Left lung (tissue), 10 donors: ENCODE measurements around the gene PRPF19. TPM values are rescaled to one million over a fixed set of nuclear protein-coding genes. Genes with fewer than 3 reads are reported as not detected.

ENCODE experiments used
- ATAC-seq: fragments of 200-7000 bp; cut with Tn5 transposase; one replicate; pipeline ENCODE4 v1.9.1; 2020; ENCODE audit warnings: moderate library complexity
- DNase-seq, 4 donors: peaks; one replicate each; pipeline ENCODE4 v3.0.0-alpha.2; 2013 to 2020
- H3K27ac ChIP-seq, 2 donors: fragments of 200-600 bp; sonication (generic) in 1 of 2; one replicate each; pipeline versions ENCODE4 v1.5.0 to v1.8.0; 2020 to 2021
- H3K27me3 ChIP-seq, 2 donors: fragments of 200-600 bp; sonication (generic) in 1 of 2; one replicate each; pipeline versions ENCODE4 v1.5.0 to v1.8.0; 2020 to 2021
- H3K36me3 ChIP-seq, 2 donors: fragments of 200-600 bp; sonication (generic) in 1 of 2; one replicate each; pipeline versions ENCODE4 v1.5.0 to v1.8.0; 2020 to 2021
- H3K4me1 ChIP-seq, 2 donors: fragments of 200-600 bp; one replicate each; pipeline ENCODE4 v1.8.0; 2021
- H3K4me3 ChIP-seq, 2 donors: fragments of 200-600 bp; sonication (generic) in 1 of 2; one replicate each; pipeline versions ENCODE4 v1.5.0 to v1.8.0; 2020 to 2021; ENCODE audit warnings: mild to moderate bottlenecking in 1 of 2
- H3K9me3 ChIP-seq, 2 donors: fragments of 200-600 bp; sonication (generic) in 1 of 2; one replicate each; pipeline versions ENCODE4 v1.5.0 to v1.8.0; 2020 to 2021
- CTCF ChIP-seq, 2 donors: fragments of 200-600 bp; sonication (generic) in 1 of 2; IDR thresholded peaks; one replicate each; pipeline versions ENCODE4 v1.5.0 to v1.8.0; 2021; ENCODE audit warnings: antibody characterized with exemption in 2 of 2
- intact Hi-C, 2 donors: fragments of 100-400 bp; cut with DNase I; formaldehyde crosslinking; loops; one replicate each; pipeline versions ENCODE4 v1.11.2 to v1.14.2; 2022
- polyA plus RNA-seq, 6 donors: library from polyadenylated mRNA; unstranded; fragments of 120-200 nt; gene quantifications; one replicate each; pipeline ENCODE4 v1.2.1, GENCODE V29; 2013; ENCODE audit not compliant: insufficient read length in 6 of 6
- total RNA-seq, 2 donors: library from RNA; stranded (reverse); fragmentation: NEBNext Ultra II Directional; extraction: Animal tissue kit (Norgen Biotek cat#: 25700); gene quantifications; one replicate each; pipeline ENCODE4 v1.2.1, GENCODE V29; 2021
- donor health status: DM: no; HTN: yes; CAD: no.
- donor health status: DM: no; HTN: no; CAD: no.

The PRPF19 gene
- total and polyA plus RNA-seq, 8 donors, result 49.1 to 144 (median 117) TPM

- DNase-seq (no peak), ATAC-seq (no peak)
- no peak overlapping the region for H3K4me3 ChIP-seq
- no peak for TF ChIP-seq CTCF (IDR thresholded peaks at IDR 0.05)
- intact Hi-C loops, result no loop called here
- H3K36me3 ChIP-seq, result peaks cover 0 to 19% of the 10 kb centered on the region in 2 donors
- no peaks in the 10 kb centered on the region for H3K27me3 ChIP-seq
- H3K9me3 ChIP-seq, result no peaks in the 10 kb centered on the region
- H3K27ac ChIP-seq, result no peak overlapping the region
- H3K4me1 ChIP-seq, result no peaks in the 10 kb centered on the region
These were observed 25.6 kb downstream of the PRPF19 start for GRCh38 chr11:60880643-60881282.

- H3K4me3 ChIP-seq, result no peak overlapping the region
- TF ChIP-seq CTCF (IDR thresholded peaks at IDR 0.05), result no peak
- ATAC-seq (no peak), DNase-seq (no peak)
- H3K4me1 ChIP-seq, result no peaks in the 10 kb centered on the region
- peaks cover 0 to 19% of the 10 kb centered on the region in 2 donors for H3K36me3 ChIP-seq
- H3K27ac ChIP-seq, result no peak overlapping the region
- intact Hi-C loops, result no loop called here
- H3K9me3 ChIP-seq, result no peaks in the 10 kb centered on the region
- H3K27me3 ChIP-seq, result no peaks in the 10 kb centered on the region
These were observed 26.3 kb downstream of the PRPF19 start for GRCh38 chr11:60879971-60880588.

GRCh38 chr11:60879104-60879503 lies 27.3 kb downstream of the PRPF19 start:
- Histone ChIP-seq H3K4me1 (no peaks in the 10 kb centered on the region), H3K27me3 (no peaks in the 10 kb centered on the region), H3K4me3 (no peak overlapping the region), H3K36me3 (peaks cover 0 to 19% of the 10 kb centered on the region in 2 donors), H3K9me3 (no peaks in the 10 kb centered on the region), H3K27ac (no peak overlapping the region)
- DNase-seq (no peak), ATAC-seq (no peak)
- no peak for TF ChIP-seq CTCF (IDR thresholded peaks at IDR 0.05)
- intact Hi-C loops, result no loop called here

- no peak overlapping the region for H3K27ac ChIP-seq
- no peak for ATAC-seq
These were observed 27.9 kb downstream of the PRPF19 start for GRCh38 chr11:60878245-60879101.

More at GRCh38 chr11:60878245-60879101, 27.9 kb downstream of the PRPF19 start:
- no peak for TF ChIP-seq CTCF (IDR thresholded peaks at IDR 0.05)
- Histone ChIP-seq H3K4me1 (no peaks in the 10 kb centered on the region), H3K36me3 (peaks cover 0 to 19% of the 10 kb centered on the region in 2 donors), H3K4me3 (no peak overlapping the region), H3K27me3 (no peaks in the 10 kb centered on the region), H3K9me3 (no peaks in the 10 kb centered on the region)
- DNase-seq, result no peak
- intact Hi-C loops, result no loop called here
